Erythroblast (primary cell): Measurements from ENCODE around the gene NOMO2.
"Not testable (repeated sequence)": the region's sequence is repeated elsewhere in the genome, so short reads cannot be mapped to it uniquely, and the experiment has no call there.

Source experiments
- GATA1 ChIP-seq: IDR thresholded peaks from 2 replicates; pipeline ENCODE4 v1.6.1; 2011; ENCODE audit warnings: low read depth, mild to moderate bottlenecking, control low read depth, low read length, moderate library complexity
- POLR2A ChIP-seq: IDR thresholded peaks from 2 replicates; pipeline ENCODE4 v1.6.1; 2011; ENCODE audit warnings: mild to moderate bottlenecking, low read length

DNA sequence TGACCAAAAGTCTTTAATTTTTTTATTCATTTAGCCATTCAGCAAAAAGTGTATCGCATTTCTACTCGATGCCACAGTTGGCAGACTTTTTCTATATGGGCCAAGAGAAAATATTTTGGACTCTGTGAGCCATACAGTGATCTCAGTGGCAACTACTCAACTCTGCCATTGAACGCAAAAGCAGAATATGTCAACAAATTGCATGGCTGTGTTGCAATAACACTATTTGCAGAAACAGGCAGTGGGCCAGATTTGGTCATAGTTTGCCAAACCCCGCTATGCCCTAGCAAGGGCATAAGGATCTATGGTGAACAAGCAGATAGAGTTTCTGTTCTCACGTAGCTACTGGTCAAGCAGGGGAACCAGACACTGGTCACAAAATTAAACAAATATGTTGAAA is 18.5 kb upstream of the NOMO2 start:
- not testable (repeated sequence) for TF ChIP-seq POLR2A, GATA1
